NCI-H1436 (cell line): ENCODE measurements around the gene RPS15.

ENCODE experiments used
- DNase-seq: peaks from one replicate; lab custom pipeline; 2025; lab: John Stamatoyannopoulos, UW

Gene RPS15

DNA sequence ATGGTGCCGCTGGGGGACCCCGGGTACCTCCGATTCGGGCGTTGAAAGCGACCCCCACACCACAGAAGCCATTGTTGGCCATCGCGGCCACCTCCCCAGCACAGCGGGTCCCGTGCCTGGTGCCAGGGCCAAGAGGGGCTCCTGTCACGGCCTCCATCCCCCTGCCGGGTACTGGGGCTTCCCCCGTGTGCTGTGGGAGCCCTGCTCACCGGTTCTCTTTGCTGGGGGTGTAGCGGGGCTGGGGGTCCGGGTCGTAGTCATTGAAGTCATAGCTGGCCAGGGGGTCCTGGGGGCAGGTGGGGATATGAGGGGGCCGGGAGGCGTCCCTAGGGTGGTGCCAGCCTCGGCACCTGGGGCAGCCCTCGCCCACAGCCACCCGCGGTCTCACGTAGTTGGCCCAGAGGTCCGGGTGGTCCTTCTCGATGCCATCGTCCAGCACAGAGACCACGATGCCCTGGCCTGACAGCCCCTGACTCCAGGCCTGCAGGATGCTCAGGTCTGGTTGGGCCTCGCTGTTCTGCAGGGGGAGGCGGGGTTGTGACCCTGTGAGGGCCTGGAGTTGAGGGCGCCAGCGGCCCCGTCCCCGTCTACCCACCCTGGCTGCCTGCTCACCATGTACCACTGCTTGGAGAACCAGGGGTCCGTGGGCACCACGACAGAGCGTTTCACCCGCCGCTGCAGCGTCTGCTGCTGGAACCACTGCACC lies 49.5 kb downstream of the RPS15 start:
- DNase-seq, result no peak

DNA sequence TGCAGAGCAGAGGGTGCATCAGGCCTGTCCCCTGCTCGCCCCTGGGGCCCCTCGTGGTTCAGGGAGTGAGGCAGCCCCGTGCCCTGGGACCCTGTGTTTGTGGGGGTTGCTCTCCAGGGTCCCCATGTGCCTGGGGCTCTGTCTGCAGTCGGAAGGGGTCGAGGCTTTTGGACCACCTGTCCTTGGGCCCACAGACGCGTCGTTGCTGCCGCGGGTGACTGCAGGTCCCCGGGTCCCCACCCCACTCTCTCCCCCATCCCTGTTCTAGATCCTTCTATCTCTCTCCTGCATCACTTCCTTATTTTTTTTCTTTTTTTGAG lies 50.0 kb downstream of the RPS15 start:
- no peak for DNase-seq

DNA sequence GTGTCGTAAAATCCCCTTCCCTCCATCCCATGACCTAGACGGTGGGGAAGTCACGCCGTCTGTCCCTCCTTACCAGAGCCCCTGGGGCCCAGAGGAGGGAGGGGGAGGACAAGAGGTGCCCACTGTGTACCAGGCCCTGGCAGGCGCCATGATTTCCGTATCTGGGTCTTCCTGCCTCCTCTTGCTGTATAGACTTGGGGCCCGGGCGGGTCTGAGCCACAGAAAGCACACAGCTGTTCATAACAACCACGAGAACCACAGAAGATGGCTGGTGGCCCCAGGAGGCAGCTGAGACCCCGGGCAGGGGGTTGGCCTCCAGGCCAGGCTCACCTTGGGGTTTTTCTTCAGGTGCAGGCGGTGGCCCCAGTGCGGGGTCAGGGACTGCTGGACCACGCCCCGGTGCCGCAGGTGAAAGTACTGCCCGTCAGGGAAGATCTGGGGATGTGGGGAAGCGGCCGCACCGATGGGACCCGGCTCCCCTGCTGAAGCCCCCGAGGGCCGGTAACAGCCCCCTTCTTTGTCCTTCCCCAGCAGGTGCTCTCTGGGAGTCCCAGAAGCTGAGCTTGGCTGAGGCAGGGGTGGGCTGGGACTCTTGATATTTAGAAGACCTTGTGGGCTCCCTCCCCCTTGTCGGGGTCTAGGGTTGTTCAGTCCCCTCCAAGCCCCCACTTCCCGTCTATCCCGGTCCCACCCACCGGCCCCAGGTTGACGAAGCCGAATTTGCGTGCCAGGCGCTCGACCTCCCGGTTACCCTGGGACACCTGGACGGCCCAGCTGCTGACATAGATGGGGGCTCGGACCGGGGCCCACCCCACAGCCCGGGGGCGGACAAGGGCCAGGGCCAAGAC lies 51.5 kb downstream of the RPS15 start:
- DNase-seq, result no peak
